OCI-LY7 (cell line): ENCODE measurements around the gene STAT1.

ENCODE experiments used
- EZH2phosphoT487 ChIP-seq: fragments of 200-600 bp; sonication (generic); IDR thresholded peaks from 2 replicates; pipeline ENCODE4 v1.6.1; 2018; ENCODE audit warnings: low read depth, borderline replicate concordance, mild to moderate bottlenecking, mixed run types, antibody characterized with exemption, low read length, moderate library complexity, mixed read lengths
- TF ChIP-seq, protein P1 (sequence below): fragments of 200-600 bp; sonication (generic); conservative IDR thresholded peaks from 2 replicates; pipeline ENCODE4 v1.5.1; 2014; ENCODE audit warnings: mild to moderate bottlenecking, antibody characterized with exemption, low read length, moderate library complexity, mixed read lengths

GRCh38 chr2:190973726-190974628 is 40.0 kb downstream of the STAT1 start:
- TF ChIP-seq, protein P1, sequence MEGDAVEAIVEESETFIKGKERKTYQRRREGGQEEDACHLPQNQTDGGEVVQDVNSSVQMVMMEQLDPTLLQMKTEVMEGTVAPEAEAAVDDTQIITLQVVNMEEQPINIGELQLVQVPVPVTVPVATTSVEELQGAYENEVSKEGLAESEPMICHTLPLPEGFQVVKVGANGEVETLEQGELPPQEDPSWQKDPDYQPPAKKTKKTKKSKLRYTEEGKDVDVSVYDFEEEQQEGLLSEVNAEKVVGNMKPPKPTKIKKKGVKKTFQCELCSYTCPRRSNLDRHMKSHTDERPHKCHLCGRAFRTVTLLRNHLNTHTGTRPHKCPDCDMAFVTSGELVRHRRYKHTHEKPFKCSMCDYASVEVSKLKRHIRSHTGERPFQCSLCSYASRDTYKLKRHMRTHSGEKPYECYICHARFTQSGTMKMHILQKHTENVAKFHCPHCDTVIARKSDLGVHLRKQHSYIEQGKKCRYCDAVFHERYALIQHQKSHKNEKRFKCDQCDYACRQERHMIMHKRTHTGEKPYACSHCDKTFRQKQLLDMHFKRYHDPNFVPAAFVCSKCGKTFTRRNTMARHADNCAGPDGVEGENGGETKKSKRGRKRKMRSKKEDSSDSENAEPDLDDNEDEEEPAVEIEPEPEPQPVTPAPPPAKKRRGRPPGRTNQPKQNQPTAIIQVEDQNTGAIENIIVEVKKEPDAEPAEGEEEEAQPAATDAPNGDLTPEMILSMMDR: no peak
- no peak for TF ChIP-seq EZH2phosphoT487
